Skeletal muscle satellite cell (primary cell): Measurements from ENCODE around the gene TSPAN7.

Experiments
- H3K27me3 ChIP-seq: 2 replicates; pipeline ENCODE4 v1.7.0; 2013; ENCODE audit warnings: low read length; ENCODE audit not compliant: control insufficient read depth, insufficient read depth
- H3K36me3 ChIP-seq: 2 replicates; pipeline ENCODE4 v1.7.0; 2013; ENCODE audit warnings: mild to moderate bottlenecking, control low read depth, low read length; ENCODE audit not compliant: insufficient read depth
- H3K4me1 ChIP-seq: 2 replicates; pipeline ENCODE4 v1.7.0; 2013; ENCODE audit warnings: low read length; ENCODE audit not compliant: control insufficient read depth, insufficient read depth
- H3K4me2 ChIP-seq: 2 replicates; pipeline ENCODE4 v1.7.0; 2013; ENCODE audit warnings: mild to moderate bottlenecking, low read length
- H3K4me3 ChIP-seq: 2 replicates; pipeline ENCODE4 v1.7.0; 2013; ENCODE audit warnings: low read length
- H3K9ac ChIP-seq: 2 replicates; pipeline ENCODE4 v1.7.0; 2013; ENCODE audit warnings: mild to moderate bottlenecking, low read depth, low read length, moderate library complexity
- H3K9me3 ChIP-seq: replicated peaks from 2 replicates; pipeline ENCODE4 v1.7.0; 2013; ENCODE audit warnings: mild to moderate bottlenecking, control low read depth, low read length

The TSPAN7 gene

GRCh38 chrX:38697461-38697860 is 136.1 kb downstream of the TSPAN7 start:
- H3K4me3 ChIP-seq: no peak overlapping the region
- no peaks in the 10 kb centered on the region for H3K27me3 ChIP-seq
- H3K9ac ChIP-seq: no peak overlapping the region
- no peaks in the 10 kb centered on the region for H3K36me3 ChIP-seq
- H3K4me2 ChIP-seq: no peak overlapping the region
- peaks cover 33% of the 10 kb centered on the region for H3K4me1 ChIP-seq
- no peaks in the 10 kb centered on the region for H3K9me3 ChIP-seq

GRCh38 chrX:38699121-38699520 is 137.8 kb downstream of the TSPAN7 start:
- no peak overlapping the region for H3K9ac ChIP-seq
- no peaks in the 10 kb centered on the region for H3K9me3 ChIP-seq
- no peak overlapping the region for H3K4me2 ChIP-seq
- no peak overlapping the region for H3K4me3 ChIP-seq
- H3K4me1 ChIP-seq: peaks cover 24% of the 10 kb centered on the region
- no peaks in the 10 kb centered on the region for H3K36me3 ChIP-seq
- H3K27me3 ChIP-seq: no peaks in the 10 kb centered on the region

GRCh38 chrX:38699696-38700095 is 138.4 kb downstream of the TSPAN7 start:
- no peaks in the 10 kb centered on the region for H3K36me3 ChIP-seq
- H3K9ac ChIP-seq: no peak overlapping the region

GRCh38 chrX:38701073-38701472 is 139.7 kb downstream of the TSPAN7 start:
- H3K4me1 ChIP-seq: peaks cover 12% of the 10 kb centered on the region
- no peak overlapping the region for H3K4me3 ChIP-seq
- H3K27me3 ChIP-seq: no peaks in the 10 kb centered on the region
- H3K4me2 ChIP-seq: no peak overlapping the region
- no peaks in the 10 kb centered on the region for H3K36me3 ChIP-seq
- no peak overlapping the region for H3K9ac ChIP-seq
- H3K9me3 ChIP-seq: no peaks in the 10 kb centered on the region

More at GRCh38 chrX:38699696-38700095, 138.4 kb downstream of the TSPAN7 start:
- H3K4me1 ChIP-seq: peaks cover 21% of the 10 kb centered on the region
- no peaks in the 10 kb centered on the region for H3K27me3 ChIP-seq
- H3K4me3 ChIP-seq: no peak overlapping the region
- H3K9me3 ChIP-seq: no peaks in the 10 kb centered on the region
- no peak overlapping the region for H3K4me2 ChIP-seq

GRCh38 chrX:38704146-38704882 is 143.0 kb downstream of the TSPAN7 start:
- Histone ChIP-seq H3K9me3 (no peaks in the 10 kb centered on the region), H3K36me3 (no peaks in the 10 kb centered on the region), H3K27me3 (no peaks in the 10 kb centered on the region), H3K4me1 (peaks cover 7% of the 10 kb centered on the region), H3K9ac (no peak overlapping the region), H3K4me3 (no peak overlapping the region), H3K4me2 (no peak overlapping the region)

- no peaks in the 10 kb centered on the region for H3K4me1 ChIP-seq
Measured at GRCh38 chrX:38717871-38718270, 156.5 kb downstream of the TSPAN7 start.

GRCh38 chrX:38718311-38718710 is 157.0 kb downstream of the TSPAN7 start:
- Histone ChIP-seq H3K36me3 (no peaks in the 10 kb centered on the region), H3K4me2 (no peak overlapping the region), H3K4me3 (no peak overlapping the region), H3K9me3 (no peaks in the 10 kb centered on the region), H3K4me1 (no peaks in the 10 kb centered on the region), H3K9ac (no peak overlapping the region), H3K27me3 (no peaks in the 10 kb centered on the region)

More at GRCh38 chrX:38717871-38718270, 156.5 kb downstream of the TSPAN7 start:
- H3K4me2 ChIP-seq: no peak overlapping the region
- H3K9ac ChIP-seq: no peak overlapping the region
- no peaks in the 10 kb centered on the region for H3K9me3 ChIP-seq
- H3K36me3 ChIP-seq: no peaks in the 10 kb centered on the region
- H3K27me3 ChIP-seq: no peaks in the 10 kb centered on the region
- no peak overlapping the region for H3K4me3 ChIP-seq

- no peaks in the 10 kb centered on the region for H3K27me3 ChIP-seq
- H3K4me2 ChIP-seq: no peak overlapping the region
- no peaks in the 10 kb centered on the region for H3K36me3 ChIP-seq
- no peaks in the 10 kb centered on the region for H3K9me3 ChIP-seq
- no peak overlapping the region for H3K4me3 ChIP-seq
- no peaks in the 10 kb centered on the region for H3K4me1 ChIP-seq
- no peak overlapping the region for H3K9ac ChIP-seq
Measured at GRCh38 chrX:38726612-38727011, 165.3 kb downstream of the TSPAN7 start.

GRCh38 chrX:38727668-38728067 is 166.3 kb downstream of the TSPAN7 start:
- Histone ChIP-seq H3K9me3 (no peaks in the 10 kb centered on the region), H3K9ac (no peak overlapping the region)

GRCh38 chrX:38732866-38733265 is 171.5 kb downstream of the TSPAN7 start:
- H3K9me3 ChIP-seq: no peaks in the 10 kb centered on the region
- no peaks in the 10 kb centered on the region for H3K4me1 ChIP-seq
- H3K9ac ChIP-seq: no peak overlapping the region
- no peak overlapping the region for H3K4me2 ChIP-seq
- no peaks in the 10 kb centered on the region for H3K36me3 ChIP-seq
- H3K4me3 ChIP-seq: no peak overlapping the region
- no peaks in the 10 kb centered on the region for H3K27me3 ChIP-seq

More at GRCh38 chrX:38727668-38728067, 166.3 kb downstream of the TSPAN7 start:
- Histone ChIP-seq H3K36me3 (no peaks in the 10 kb centered on the region), H3K4me3 (no peak overlapping the region), H3K4me1 (no peaks in the 10 kb centered on the region), H3K27me3 (no peaks in the 10 kb centered on the region), H3K4me2 (no peak overlapping the region)
